B cell (primary cell): Measurements from ENCODE around the gene ZNF620. TPM values are rescaled to one million over a fixed set of nuclear protein-coding genes. Genes with fewer than 3 reads are reported as not detected.

Source experiments
- ATAC-seq: fragments of 200-7000 bp; cut with Tn5 transposase; one replicate; pipeline ENCODE4 v1.10.0; 2021; ENCODE audit warnings: low read depth, mild to moderate bottlenecking, moderate number of reproducible peaks, moderate library complexity
- CTCF ChIA-PET: fragments of 350-600 bp; sonication (Branson Sonifier 250); formaldehyde crosslinking; loops from one replicate; lab custom pipeline; 2021; ENCODE audit warnings: antibody characterized with exemption, inconsistent platforms; lab: Charles Lee
- POLR2A ChIA-PET: fragments of 350-600 bp; sonication (Branson Sonifier 250); formaldehyde crosslinking; loops from one replicate; lab custom pipeline; 2021; ENCODE audit warnings: antibody characterized with exemption; lab: Charles Lee
- DNase-seq: peaks from one replicate; pipeline ENCODE4 v3.0.0; 2013
- H2AFZ ChIP-seq: 2 replicates; pipeline ENCODE4 v1.6.1; 2012; ENCODE audit warnings: mild to moderate bottlenecking, low read depth, low read length; ENCODE audit not compliant: insufficient read depth, poor library complexity, severe bottlenecking
- H3K27ac ChIP-seq, 2 donors: 1 replicate in 1 of 2; 2 replicates in 1 of 2; pipeline ENCODE4 v1.5.1; 2012 to 2013; ENCODE audit warnings: low read length in 2 of 2, mild to moderate bottlenecking in 2 of 2, moderate library complexity in 1 of 2
- H3K27me3 ChIP-seq, 4 experiments: fragments of 200-600 bp in 1 of 4; sonication (generic) in 1 of 4; replicated peaks in 1 of 4; 1 replicate in 2 of 4; 2 replicates in 2 of 4; pipeline versions ENCODE4 v1.6.1 to v1.7.0; 2013 to 2016; ENCODE audit warnings: low read length in 3 of 4, mild to moderate bottlenecking in 2 of 4, mixed read lengths in 1 of 4, moderate library complexity in 1 of 4; ENCODE audit not compliant: insufficient read depth in 4 of 4, control insufficient read depth in 3 of 4; ENCODE audit errors: control extremely low read depth in 1 of 4
- H3K36me3 ChIP-seq, 2 experiments: replicated peaks in 1 of 2; 1 replicate in 1 of 2; 2 replicates in 1 of 2; pipeline versions ENCODE4 v1.6.1 to v1.7.1; 2013; ENCODE audit warnings: low read length in 1 of 2; ENCODE audit not compliant: insufficient read depth in 2 of 2, control insufficient read depth in 1 of 2; ENCODE audit errors: control extremely low read depth in 1 of 2, extremely low read depth in 1 of 2
- H3K4me1 ChIP-seq, 2 donors: fragments of 200-600 bp in 1 of 2; sonication (generic) in 1 of 2; 1 replicate in 1 of 2; 2 replicates in 1 of 2; pipeline versions ENCODE4 v1.5.1 to v1.6.1; 2013 to 2017; ENCODE audit warnings: low read length in 2 of 2; ENCODE audit not compliant: control insufficient read depth in 2 of 2, insufficient read depth in 2 of 2
- H3K4me2 ChIP-seq: replicated peaks from 2 replicates; pipeline ENCODE3; 2012; ENCODE audit warnings: mild to moderate bottlenecking, low read depth, low read length; ENCODE audit not compliant: poor library complexity, severe bottlenecking
- H3K4me3 ChIP-seq, 5 experiments: fragments of 200-600 bp in 1 of 5; sonication (generic) in 1 of 5; 1 replicate in 3 of 5; 2 replicates in 2 of 5; pipeline versions ENCODE4 v1.5.1 to v1.7.0; 2011 to 2016; ENCODE audit warnings: low read length in 4 of 5, mild to moderate bottlenecking in 4 of 5, low read depth in 2 of 5, control low read depth in 1 of 5, moderate library complexity in 1 of 5; ENCODE audit not compliant: insufficient read depth in 1 of 5; ENCODE audit errors: control extremely low read depth in 1 of 5, extremely low read depth in 1 of 5
- H3K79me2 ChIP-seq: fragments of 200-600 bp; sonication (generic); one replicate; pipeline ENCODE4 v1.6.0; 2016; ENCODE audit warnings: low read length; ENCODE audit not compliant: control insufficient read depth, insufficient read depth
- H3K9ac ChIP-seq: fragments of 200-600 bp; sonication (generic); 2 replicates; pipeline ENCODE4 v1.6.1; 2017; ENCODE audit warnings: mild to moderate bottlenecking, low read length, moderate library complexity
- H3K9me3 ChIP-seq, 3 donors: one replicate each; pipeline versions ENCODE4 v1.6.1 to v1.7.1; 2013; ENCODE audit warnings: low read length in 2 of 3; ENCODE audit not compliant: control insufficient read depth in 2 of 3, insufficient read depth in 1 of 3; ENCODE audit errors: control extremely low read depth in 1 of 3
- H4K20me1 ChIP-seq: 2 replicates; pipeline ENCODE4 v1.6.0; 2012; ENCODE audit warnings: mild to moderate bottlenecking, low read length; ENCODE audit not compliant: insufficient read depth, control insufficient read depth, poor library complexity, severe bottlenecking
- H3K27ac Mint-ChIP-seq: one replicate; pipeline ENCODE4 v1.8.0; 2021; ENCODE audit warnings: mixed read lengths
- H3K27me3 Mint-ChIP-seq: one replicate; pipeline ENCODE4 v1.8.0; 2021; ENCODE audit warnings: mixed read lengths
- H3K4me1 Mint-ChIP-seq: one replicate; pipeline ENCODE4 v1.8.0; 2021; ENCODE audit warnings: mixed read lengths
- H3K4me3 Mint-ChIP-seq: one replicate; pipeline ENCODE4 v1.8.0; 2021; ENCODE audit warnings: mixed read lengths
- H3K9me3 Mint-ChIP-seq: one replicate; pipeline ENCODE4 v1.8.0; 2022; ENCODE audit warnings: mixed read lengths; ENCODE audit not compliant: insufficient read depth
- EZH2 ChIP-seq: IDR thresholded peaks from 2 replicates; pipeline ENCODE4 v1.6.1; 2012; ENCODE audit warnings: borderline replicate concordance, low read depth, mild to moderate bottlenecking, moderate library complexity, low read length; ENCODE audit not compliant: insufficient read depth, poor library complexity, severe bottlenecking
- WGBS: methylation state at CpG from one replicate; pipeline ENCODE4 v1.1.5; 2013; ENCODE audit warnings: missing lambda C conversion rate; ENCODE audit not compliant: insufficient coverage; 5-methylcytosine and 5-hydroxymethylcytosine counted together
- intact Hi-C: fragments of 100-400 bp; cut with micrococcal nuclease; formaldehyde crosslinking; loops from one replicate; pipeline ENCODE4 v1.10.0; 2022
- polyA plus RNA-seq: library from polyadenylated mRNA; depleted of rRNA; stranded (reverse); fragments of >200 nt; gene quantifications from 2 replicates; pipeline ENCODE4 v1.2.3, GENCODE V29; 2012
- total RNA-seq, 2 donors: library from RNA; stranded (reverse); fragments of 120-200 nt in 1 of 2; gene quantifications; 1 replicate in 1 of 2; 2 replicates in 1 of 2; pipeline versions ENCODE4 v1.2.3 to v1.2.4, GENCODE V29; 2013 to 2022
- TF ChIP-seq, protein P1 (sequence below): fragments of 200-600 bp; IDR thresholded peaks from one replicate; pipeline ENCODE4 v1.8.0; 2022; ENCODE audit warnings: antibody characterized with exemption, mild to moderate bottlenecking

Gene ZNF620
- total and polyA plus RNA-seq, 2 donors (not counting 1 experiment from before 2014, with no cell fraction given): 1.2 to 6.6 TPM

DNA sequence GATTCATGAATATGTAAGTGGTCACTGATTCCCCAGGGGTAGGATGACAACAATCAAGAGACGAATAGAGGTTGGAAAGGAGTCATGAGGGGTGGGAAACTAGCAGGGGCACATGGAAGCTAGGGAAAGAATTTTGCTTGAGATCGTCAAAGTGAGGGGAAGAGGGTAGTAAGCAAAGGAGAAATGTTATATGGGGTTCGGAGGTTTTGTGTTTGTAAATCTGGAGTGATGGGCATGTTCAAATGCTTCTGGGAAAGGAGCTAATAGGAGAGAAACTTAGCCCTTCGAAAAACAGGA lies 40.8 kb upstream of the ZNF620 start:
- Histone ChIP-seq H3K9ac (no peak overlapping the region), H3K36me3 (peaks cover 14 to 50% of the 10 kb centered on the region in 2 experiments), H3K4me1 (no peaks in the 10 kb centered on the region), H3K27me3 (no peaks in the 10 kb centered on the region), H4K20me1 (peaks cover 13% of the 10 kb centered on the region), H3K9me3 (no peaks in the 10 kb centered on the region), H3K4me3 (no peak overlapping the region), H3K27ac (no peak overlapping the region), H2AFZ (no peak overlapping the region), H3K4me2 (no peak overlapping the region), H3K79me2 (peaks cover 3% of the 10 kb centered on the region)
- no peak for TF ChIP-seq EZH2
- TF ChIP-seq, protein P1, sequence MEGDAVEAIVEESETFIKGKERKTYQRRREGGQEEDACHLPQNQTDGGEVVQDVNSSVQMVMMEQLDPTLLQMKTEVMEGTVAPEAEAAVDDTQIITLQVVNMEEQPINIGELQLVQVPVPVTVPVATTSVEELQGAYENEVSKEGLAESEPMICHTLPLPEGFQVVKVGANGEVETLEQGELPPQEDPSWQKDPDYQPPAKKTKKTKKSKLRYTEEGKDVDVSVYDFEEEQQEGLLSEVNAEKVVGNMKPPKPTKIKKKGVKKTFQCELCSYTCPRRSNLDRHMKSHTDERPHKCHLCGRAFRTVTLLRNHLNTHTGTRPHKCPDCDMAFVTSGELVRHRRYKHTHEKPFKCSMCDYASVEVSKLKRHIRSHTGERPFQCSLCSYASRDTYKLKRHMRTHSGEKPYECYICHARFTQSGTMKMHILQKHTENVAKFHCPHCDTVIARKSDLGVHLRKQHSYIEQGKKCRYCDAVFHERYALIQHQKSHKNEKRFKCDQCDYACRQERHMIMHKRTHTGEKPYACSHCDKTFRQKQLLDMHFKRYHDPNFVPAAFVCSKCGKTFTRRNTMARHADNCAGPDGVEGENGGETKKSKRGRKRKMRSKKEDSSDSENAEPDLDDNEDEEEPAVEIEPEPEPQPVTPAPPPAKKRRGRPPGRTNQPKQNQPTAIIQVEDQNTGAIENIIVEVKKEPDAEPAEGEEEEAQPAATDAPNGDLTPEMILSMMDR: no peak
- H3K4me1 Mint-ChIP-seq: no peaks in the 10 kb centered on the region
- intact Hi-C loops: no loop called here
- H3K4me3 Mint-ChIP-seq: no peak overlapping the region
- 90% methylated on average over 4 of the region's 4 CpGs for WGBS
- CTCF ChIA-PET: no interaction called here
- H3K27me3 Mint-ChIP-seq: no peaks in the 10 kb centered on the region
- ATAC-seq (no peak), DNase-seq (no peak)
- POLR2A ChIA-PET: no interaction called here
- H3K27ac Mint-ChIP-seq: peak overlapping the region; percentile 23
- H3K9me3 Mint-ChIP-seq: no peaks in the 10 kb centered on the region

DNA sequence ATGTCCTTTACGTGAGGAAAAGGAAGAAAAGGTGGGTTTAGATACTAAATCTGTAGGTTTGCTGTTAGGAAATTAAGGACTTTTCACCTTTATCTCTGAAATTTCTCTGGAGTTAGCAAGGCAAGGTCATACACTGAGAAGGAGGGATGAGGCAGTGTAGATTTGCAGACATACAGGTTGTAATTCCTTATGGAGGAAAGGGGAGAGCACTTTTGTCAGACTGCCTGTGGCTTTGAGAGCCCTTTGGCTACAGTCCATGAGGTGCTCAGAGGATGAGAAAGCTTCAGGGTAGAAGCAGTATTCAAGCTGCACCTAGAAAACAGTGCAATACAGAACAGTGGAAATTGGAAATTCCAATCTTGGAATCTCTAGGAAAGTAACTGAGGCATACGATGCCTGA lies 40.4 kb upstream of the ZNF620 start:
- 100% methylated on average over 2 of the region's 2 CpGs for WGBS
- Mint-ChIP-seq H3K4me3 (no peak overlapping the region), H3K4me1 (no peaks in the 10 kb centered on the region), H3K9me3 (no peaks in the 10 kb centered on the region), H3K27ac (peak overlapping the region; percentile 23), H3K27me3 (no peaks in the 10 kb centered on the region)
- Histone ChIP-seq H3K9ac (no peak overlapping the region), H2AFZ (no peak overlapping the region), H3K4me1 (no peaks in the 10 kb centered on the region), H4K20me1 (peaks cover 9% of the 10 kb centered on the region), H3K27me3 (no peaks in the 10 kb centered on the region), H3K9me3 (no peaks in the 10 kb centered on the region), H3K4me3 (no peak overlapping the region), H3K27ac (no peak overlapping the region), H3K36me3 (peaks cover 14 to 47% of the 10 kb centered on the region in 2 experiments), H3K4me2 (no peak overlapping the region), H3K79me2 (no peaks in the 10 kb centered on the region)
- intact Hi-C loops: no loop called here
- POLR2A ChIA-PET: no interaction called here
- TF ChIP-seq EZH2: no peak
- TF ChIP-seq, protein P1: no peak
- DNase-seq (no peak), ATAC-seq (no peak)
- CTCF ChIA-PET: no interaction called here
